Activated CD8-positive, alpha-beta T cell treated with anti-CD3 and anti-CD28 coated beads for 36 hours (primary cell): ENCODE measurements around the gene AFAP1. TPM values are rescaled to one million over a fixed set of nuclear protein-coding genes. Genes with fewer than 3 reads are reported as not detected.

ENCODE experiments used
- ATAC-seq: fragments of 200-7000 bp; cut with Tn5 transposase; one replicate; pipeline ENCODE4 v1.10.0; 2021; ENCODE audit warnings: mild to moderate bottlenecking, moderate library complexity
- CTCF ChIA-PET: fragments of 350-600 bp; sonication (Branson Sonifier 250); formaldehyde crosslinking; loops from one replicate; lab custom pipeline; 2021; ENCODE audit warnings: antibody characterized with exemption; lab: Charles Lee
- POLR2A ChIA-PET: fragments of 350-600 bp; sonication (Branson Sonifier 250); formaldehyde crosslinking; loops from one replicate; lab custom pipeline; 2021; ENCODE audit warnings: antibody characterized with exemption; lab: Charles Lee
- DNase-seq: peaks from one replicate; pipeline ENCODE4 v3.0.0-alpha.2; 2020
- H3K27ac Mint-ChIP-seq: one replicate; pipeline ENCODE4 v1.8.0; 2021; ENCODE audit warnings: mild to moderate bottlenecking, mixed read lengths
- H3K27me3 Mint-ChIP-seq: one replicate; pipeline ENCODE4 v1.8.0; 2021; ENCODE audit warnings: mixed read lengths
- H3K36me3 Mint-ChIP-seq: one replicate; pipeline ENCODE4 v1.8.0; 2021; ENCODE audit warnings: low read depth, mixed read lengths
- H3K4me1 Mint-ChIP-seq: one replicate; pipeline ENCODE4 v1.8.0; 2021; ENCODE audit warnings: low read depth, mixed read lengths
- H3K4me3 Mint-ChIP-seq: one replicate; pipeline ENCODE4 v1.8.0; 2021; ENCODE audit warnings: mild to moderate bottlenecking, moderate library complexity, mixed read lengths
- H3K9me3 Mint-ChIP-seq: one replicate; pipeline ENCODE4 v1.8.0; 2021; ENCODE audit warnings: mixed read lengths
- CTCF ChIP-seq: fragments of 200-600 bp; IDR thresholded peaks from one replicate; pipeline ENCODE4 v1.8.0; 2022; ENCODE audit warnings: antibody characterized with exemption, mild to moderate bottlenecking
- intact Hi-C: fragments of 100-400 bp; cut with micrococcal nuclease; formaldehyde crosslinking; loops from one replicate; pipeline ENCODE4 v1.10.0; 2022
- total RNA-seq, 2 experiments: library from RNA; stranded (reverse); gene quantifications; one replicate each; pipeline ENCODE4 v1.2.3, GENCODE V29; 2021

Gene AFAP1
- total RNA-seq, 2 experiments from 2014 or later = 25.5 to 26.5 TPM

GRCh38 chr4:7738458-7739076 is 201.1 kb downstream of the AFAP1 start:
- DNase-seq (no peak), ATAC-seq (no peak)
- TF ChIP-seq CTCF = no peak
- ChIA-PET POLR2A (no interaction called here), CTCF (interaction anchor here (1.3 kb wide), 1 partner anchor 63 kb away, joined by 3 read pairs; no protein-coding TSS in a partner anchor)
- no peak overlapping the region for H3K27ac Mint-ChIP-seq
- H3K4me3 Mint-ChIP-seq = no peak overlapping the region
- intact Hi-C loops = no loop called here
- no peaks in the 10 kb centered on the region for H3K27me3 Mint-ChIP-seq
- H3K9me3 Mint-ChIP-seq = no peaks in the 10 kb centered on the region
- H3K4me1 Mint-ChIP-seq = no peaks in the 10 kb centered on the region
- H3K36me3 Mint-ChIP-seq = no peaks in the 10 kb centered on the region

GRCh38 chr4:7737752-7738457 is 201.8 kb downstream of the AFAP1 start:
- Mint-ChIP-seq H3K27me3 (no peaks in the 10 kb centered on the region), H3K27ac (no peak overlapping the region), H3K36me3 (no peaks in the 10 kb centered on the region), H3K9me3 (no peaks in the 10 kb centered on the region), H3K4me3 (no peak overlapping the region), H3K4me1 (no peaks in the 10 kb centered on the region)
- TF ChIP-seq CTCF = no peak
- no peak for DNase-seq
- intact Hi-C loops = no loop called here
- POLR2A ChIA-PET = no interaction called here
- ATAC-seq = no peak
- CTCF ChIA-PET = interaction anchor here (1.3 kb wide), 1 partner anchor 64 kb away, joined by 3 read pairs; no protein-coding TSS in a partner anchor

- no peaks in the 10 kb centered on the region for H3K27me3 Mint-ChIP-seq
- no peak for DNase-seq
- H3K4me1 Mint-ChIP-seq = no peaks in the 10 kb centered on the region
- ATAC-seq = no peak
- TF ChIP-seq CTCF = no peak
- H3K27ac Mint-ChIP-seq = no peak overlapping the region
- H3K36me3 Mint-ChIP-seq = no peaks in the 10 kb centered on the region
- POLR2A ChIA-PET = no interaction called here
- no peaks in the 10 kb centered on the region for H3K9me3 Mint-ChIP-seq
- intact Hi-C loops = no loop called here
- CTCF ChIA-PET = no interaction called here
- no peak overlapping the region for H3K4me3 Mint-ChIP-seq
Measured at GRCh38 chr4:7737268-7737645, 202.4 kb downstream of the AFAP1 start.

GRCh38 chr4:7736436-7737267 is 203.0 kb downstream of the AFAP1 start:
- Mint-ChIP-seq H3K36me3 (no peaks in the 10 kb centered on the region), H3K4me1 (no peaks in the 10 kb centered on the region), H3K27ac (no peak overlapping the region), H3K9me3 (no peaks in the 10 kb centered on the region), H3K4me3 (no peak overlapping the region), H3K27me3 (no peaks in the 10 kb centered on the region)
- ChIA-PET CTCF (no interaction called here), POLR2A (no interaction called here)
- ATAC-seq (no peak), DNase-seq (no peak)
- TF ChIP-seq CTCF = no peak
- intact Hi-C loops = no loop called here
